Cardiac muscle cell (in vitro differentiated cells and primary cell): Measurements from ENCODE around the gene IFIT3. TPM values are rescaled to one million over a fixed set of nuclear protein-coding genes. Genes with fewer than 3 reads are reported as not detected.
A peak's percentile ranks its signal among the peaks of the same experiment; 100 is the strongest.

Experiments used
- DNase-seq, 2 donors: peaks; one replicate each; pipeline versions ENCODE4 v3.0.0 to v3.0.0-alpha.2; 2010 to 2017; ENCODE audit warnings: low read depth in 1 of 2, low spot score in 1 of 2
- H3K27ac ChIP-seq: fragments of 200-600 bp; sonication (generic); 2 replicates; pipeline ENCODE4 v1.5.1; 2016
- H3K27me3 ChIP-seq: fragments of 200-600 bp; sonication (generic); 2 replicates; pipeline ENCODE4 v1.6.0; 2016; ENCODE audit warnings: control low read depth
- H3K36me3 ChIP-seq: fragments of 200-600 bp; sonication (generic); 2 replicates; pipeline ENCODE4 v1.5.1; 2016; ENCODE audit warnings: control low read depth
- H3K4me1 ChIP-seq: fragments of 200-600 bp; sonication (generic); 2 replicates; pipeline ENCODE4 v1.8.1; 2017; ENCODE audit warnings: low read depth, mild to moderate bottlenecking, mixed run types
- H3K4me3 ChIP-seq: fragments of 200-600 bp; sonication (generic); 2 replicates; pipeline ENCODE4 v1.5.1; 2016; ENCODE audit warnings: mild to moderate bottlenecking
- H3K9me3 ChIP-seq: fragments of 200-600 bp; sonication (generic); 2 replicates; pipeline ENCODE4 v1.5.1; 2017; ENCODE audit warnings: low read depth, mild to moderate bottlenecking, control low read depth
- CTCF ChIP-seq: IDR thresholded peaks from 2 replicates; pipeline ENCODE4 v1.5.1; 2012; ENCODE audit warnings: low read depth, mild to moderate bottlenecking, low read length
- polyA plus RNA-seq: library from polyadenylated mRNA; unstranded; fragments of >200 nt; fragmentation: Nextera tagmentation; extraction: Ambion mirVana; gene quantifications from 2 replicates; pipeline ENCODE4 v1.2.1, GENCODE V29; 2016
- total RNA-seq: library from RNA; depleted of rRNA; stranded (reverse); fragments of >200 nt; gene quantifications from 2 replicates; pipeline ENCODE4 v1.2.3, GENCODE V29; 2016

IFIT3 gene
- total and polyA plus RNA-seq, 2 experiments from 2014 or later: 0.24 to 0.70 TPM

GRCh38 chr10:89336241-89336640 is 8.4 kb downstream of the IFIT3 start:
- Histone ChIP-seq H3K4me3 (no peak overlapping the region), H3K4me1 (peaks cover 16% of the 10 kb centered on the region), H3K36me3 (no peaks in the 10 kb centered on the region), H3K9me3 (no peaks in the 10 kb centered on the region), H3K27ac (no peak overlapping the region), H3K27me3 (no peaks in the 10 kb centered on the region)
- DNase-seq: no peak
- TF ChIP-seq CTCF: no peak

- Histone ChIP-seq H3K9me3 (no peaks in the 10 kb centered on the region), H3K27me3 (no peaks in the 10 kb centered on the region), H3K36me3 (no peaks in the 10 kb centered on the region), H3K27ac (no peak overlapping the region), H3K4me3 (no peak overlapping the region), H3K4me1 (peaks cover 13% of the 10 kb centered on the region)
- DNase-seq: peak in 1 of 2 donors; percentile 45
- no peak for TF ChIP-seq CTCF
Measured at GRCh38 chr10:89337484-89337883, 9.7 kb downstream of the IFIT3 start.

GRCh38 chr10:89338713-89339112 is 10.9 kb downstream of the IFIT3 start:
- no peak for DNase-seq
- no peak for TF ChIP-seq CTCF
- Histone ChIP-seq H3K9me3 (no peaks in the 10 kb centered on the region), H3K4me3 (no peak overlapping the region), H3K4me1 (peaks cover 6% of the 10 kb centered on the region), H3K27me3 (no peaks in the 10 kb centered on the region), H3K27ac (no peak overlapping the region), H3K36me3 (no peaks in the 10 kb centered on the region)

GRCh38 chr10:89339875-89340274 is 12.1 kb downstream of the IFIT3 start:
- DNase-seq: no peak
- H3K9me3 ChIP-seq: no peaks in the 10 kb centered on the region
- no peak for TF ChIP-seq CTCF
- H3K27me3 ChIP-seq: no peaks in the 10 kb centered on the region
- H3K36me3 ChIP-seq: no peaks in the 10 kb centered on the region
- no peak overlapping the region for H3K27ac ChIP-seq
- H3K4me1 ChIP-seq: peaks cover 7% of the 10 kb centered on the region
- no peak overlapping the region for H3K4me3 ChIP-seq

GRCh38 chr10:89341649-89342048 is 13.9 kb downstream of the IFIT3 start:
- peaks cover 7% of the 10 kb centered on the region for H3K4me1 ChIP-seq
- H3K9me3 ChIP-seq: no peaks in the 10 kb centered on the region
- DNase-seq: no peak
- no peak overlapping the region for H3K27ac ChIP-seq
- TF ChIP-seq CTCF: no peak
- H3K27me3 ChIP-seq: no peaks in the 10 kb centered on the region
- no peaks in the 10 kb centered on the region for H3K36me3 ChIP-seq
- H3K4me3 ChIP-seq: no peak overlapping the region
